ENCODE measurements around the gene CD70. TPM values are rescaled to one million over a fixed set of nuclear protein-coding genes. Genes with fewer than 3 reads are reported as not detected.
"Not testable (repeated sequence)": the region's sequence is repeated elsewhere in the genome, so short reads cannot be mapped to it uniquely, and the experiment has no call there.

Gene CD70
- total RNA-seq: 2.6 TPM
- long read RNA-seq: 0 reads

- H3K9me3 ChIP-seq: no peaks in the 10 kb centered on the region
- TF ChIP-seq CTCF (IDR thresholded peaks at IDR 0.05): no peak
- ATAC-seq (peak; percentile 43 to 63), DNase-seq (no peak)
- peaks cover 17% of the 10 kb centered on the region for H3K4me1 ChIP-seq
- H3K36me3 ChIP-seq: no peaks in the 10 kb centered on the region
- intact Hi-C loops (cut with DNase I): no loop called here
- peaks cover 75% of the 10 kb centered on the region for H3K27me3 ChIP-seq (ENCODE audit: low read depth)
- H3K4me3 ChIP-seq: peak within 1 kb of the TSS; percentile 40
- no peak within 1 kb of the TSS for H3K27ac ChIP-seq
These were observed at the start of gene CD70 for GRCh38 chr19:6590827-6591319. CD70 (minus strand) TSS chr19:6591150; CDS start chr19:6591002, 148 bp downstream.

- H3K9me3 ChIP-seq; intact Hi-C loops (cut with DNase I); DNase-seq; ATAC-seq; H3K27me3 ChIP-seq (ENCODE audit: low read depth); H3K4me1 ChIP-seq; H3K36me3 ChIP-seq; H3K4me3 ChIP-seq; H3K27ac ChIP-seq: not testable (repeated sequence)
These were observed 49.4 kb upstream of the CD70 start for GRCh38 chr19:6640333-6640732.

- peaks cover 7% of the 10 kb centered on the region for H3K4me1 ChIP-seq
- H3K27me3 ChIP-seq (ENCODE audit: low read depth): peaks cover 8% of the 10 kb centered on the region
- no peak overlapping the region for H3K27ac ChIP-seq
- intact Hi-C loops (cut with DNase I): no loop called here
- H3K4me3 ChIP-seq: no peak overlapping the region
- no peaks in the 10 kb centered on the region for H3K36me3 ChIP-seq
- H3K9me3 ChIP-seq: no peaks in the 10 kb centered on the region
- DNase-seq (no peak), ATAC-seq (peak in 1 of 2 donors; percentile 42)
- TF ChIP-seq CTCF (IDR thresholded peaks at IDR 0.05): no peak
These were observed 48.5 kb upstream of the CD70 start for GRCh38 chr19:6639439-6639838.

GRCh38 chr19:6633456-6633813 is 42.5 kb upstream of the CD70 start:
- H3K4me1 ChIP-seq; H3K4me3 ChIP-seq; H3K36me3 ChIP-seq; H3K9me3 ChIP-seq; DNase-seq; ATAC-seq; H3K27ac ChIP-seq; H3K27me3 ChIP-seq (ENCODE audit: low read depth); intact Hi-C loops (cut with DNase I): not testable (repeated sequence)

- peak; percentile 69 for TF ChIP-seq CTCF (IDR thresholded peaks at IDR 0.05)
- H3K27ac ChIP-seq; H3K4me3 ChIP-seq; intact Hi-C loops (cut with DNase I); H3K27me3 ChIP-seq (ENCODE audit: low read depth); H3K4me1 ChIP-seq; H3K9me3 ChIP-seq; H3K36me3 ChIP-seq: not testable (repeated sequence)
- peak; percentile 87 for DNase-seq
- ATAC-seq: peak; percentile 75 to 78
These were observed 42.0 kb upstream of the CD70 start for GRCh38 chr19:6632747-6633455.

GRCh38 chr19:6632002-6632621 is 41.2 kb upstream of the CD70 start:
- ATAC-seq (peak; percentile 85 to 92), DNase-seq (no peak)
- Histone ChIP-seq H3K4me3 (no peak overlapping the region), H3K27ac (no peak overlapping the region), H3K27me3 (ENCODE audit: low read depth) (no peaks in the 10 kb centered on the region), H3K4me1 (no peaks in the 10 kb centered on the region), H3K36me3 (no peaks in the 10 kb centered on the region), H3K9me3 (no peaks in the 10 kb centered on the region)
- TF ChIP-seq CTCF (IDR thresholded peaks at IDR 0.05): peak; percentile 77
- intact Hi-C loops (cut with DNase I): no loop called here

Measured in lower lobe of right lung (tissue), 2 donors.